ENCODE results near the gene PCDHA12.

- no peak for TF ChIP-seq CTCF (IDR thresholded peaks at IDR 0.05; ENCODE audit: low read depth, low read length, poor library complexity, severe bottlenecking)
- TF ChIP-seq EZH2phosphoT487 (IDR thresholded peaks at IDR 0.05; ENCODE audit: borderline replicate concordance, low read length), result no peak
Observed at GRCh38 chr5:140842798-140843733, 32.0 kb upstream of the PCDHA12 start.
